Activated CD8-positive, alpha-beta memory T cell treated with anti-CD3 and anti-CD28 coated beads, Interleukin-2, amount 50 U/mL, for 48 hours (primary cell): ENCODE data around the gene LIX1.
"Not testable (repeated sequence)": the region's sequence is repeated elsewhere in the genome, so short reads cannot be mapped to it uniquely, and the experiment has no call there.

Experiments
- DNase-seq: peaks from one replicate; pipeline ENCODE4 v3.0.0-alpha.2; 2020

The LIX1 gene

DNA sequence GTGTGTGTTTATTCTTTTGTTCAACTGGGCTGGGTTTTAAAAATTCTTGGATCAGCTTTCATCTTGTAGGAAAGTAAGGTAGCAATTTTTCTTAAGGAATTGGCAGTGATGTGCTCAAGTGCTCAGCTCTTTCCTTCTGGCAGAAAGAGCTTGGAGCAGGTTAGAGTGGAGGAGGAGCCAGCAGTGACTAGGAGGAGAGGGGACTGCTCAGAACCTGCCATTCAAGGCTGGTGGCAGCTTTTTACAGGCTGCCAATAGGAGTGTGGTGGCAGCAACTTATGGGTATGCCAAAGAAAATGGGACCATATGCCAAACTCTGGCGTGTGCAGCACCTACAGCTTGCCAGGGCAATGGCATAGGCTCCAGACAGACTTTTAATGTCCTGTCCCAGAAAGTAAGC, 2.2 kb downstream of the LIX1 start:
- not testable (repeated sequence) for DNase-seq

DNA sequence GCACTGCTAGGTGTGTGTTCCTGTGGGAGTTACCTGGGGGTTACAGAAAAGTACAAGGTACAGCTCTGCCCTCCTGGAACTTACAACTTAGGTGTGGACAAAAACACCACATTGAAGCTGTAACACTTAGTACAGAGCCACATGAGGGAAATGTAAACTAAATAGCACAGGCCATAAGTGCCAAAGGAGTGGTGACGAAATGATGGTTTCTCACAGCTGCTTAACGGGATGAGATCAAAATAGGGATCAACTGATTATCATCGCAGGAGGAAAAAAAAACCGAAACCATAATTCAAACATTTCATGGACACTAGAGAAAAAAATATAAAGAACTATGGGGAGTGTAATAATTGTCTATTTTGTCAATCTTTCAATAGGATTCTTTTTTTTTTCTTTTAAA, 5.9 kb downstream of the LIX1 start:
- DNase-seq = no peak

DNA sequence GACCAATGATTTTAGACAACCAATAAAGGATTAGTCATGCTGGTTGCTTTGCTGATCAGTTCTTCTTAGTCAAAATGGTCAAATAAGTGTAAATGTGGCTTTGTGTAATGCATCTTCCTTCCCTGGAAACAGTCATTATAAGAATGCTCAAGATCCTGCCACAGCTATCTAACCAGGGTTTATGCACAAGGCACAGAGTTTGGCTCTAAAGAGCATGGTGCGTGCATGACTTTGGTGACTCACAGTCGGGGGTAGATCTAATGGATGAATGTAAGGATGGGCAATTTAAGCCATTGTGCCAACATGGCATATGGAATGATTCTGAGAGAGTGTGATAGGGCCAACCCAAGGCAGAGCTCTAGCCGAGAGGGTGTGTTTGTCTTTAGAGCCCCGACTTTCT, 6.5 kb downstream of the LIX1 start:
- no peak for DNase-seq

DNA sequence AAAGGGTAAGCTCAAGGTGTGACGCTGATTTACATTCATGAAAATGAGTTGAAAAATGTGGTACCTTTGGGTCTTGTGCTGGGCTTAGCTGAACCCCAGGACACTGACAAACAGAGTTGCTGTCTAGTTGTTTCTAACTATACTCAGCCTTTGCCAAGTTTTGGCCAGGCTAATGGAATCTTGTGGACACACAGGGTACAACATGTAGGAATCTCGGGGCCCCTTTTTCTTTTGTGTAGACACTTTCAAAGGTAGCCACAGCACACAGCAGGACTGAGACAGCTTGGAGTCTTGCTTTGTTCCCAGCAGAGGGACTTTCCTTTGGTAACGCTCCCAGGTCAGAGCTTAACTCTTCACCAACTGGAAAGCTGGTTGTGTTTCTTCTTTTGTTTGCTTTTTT, 7.8 kb downstream of the LIX1 start:
- DNase-seq = no peak

DNA sequence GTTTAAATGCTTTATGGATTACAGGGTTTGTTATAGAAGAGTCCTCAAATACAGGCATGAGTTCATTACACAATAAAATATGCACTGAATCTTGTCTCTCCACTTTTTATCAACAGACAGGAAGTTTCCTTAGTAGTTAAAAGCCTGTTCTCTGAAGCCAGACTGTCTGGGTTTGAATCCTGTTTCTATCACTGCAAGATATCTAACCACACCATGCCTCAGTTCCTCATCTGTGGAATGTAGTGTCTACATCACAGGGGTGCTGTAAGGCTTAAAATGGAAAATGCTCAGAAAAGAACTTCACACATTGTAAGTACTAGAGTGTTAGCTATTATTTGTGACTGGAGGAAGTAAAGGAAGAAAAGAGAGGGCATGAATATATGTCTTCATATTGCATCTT, 9.3 kb downstream of the LIX1 start:
- no peak for DNase-seq

DNA sequence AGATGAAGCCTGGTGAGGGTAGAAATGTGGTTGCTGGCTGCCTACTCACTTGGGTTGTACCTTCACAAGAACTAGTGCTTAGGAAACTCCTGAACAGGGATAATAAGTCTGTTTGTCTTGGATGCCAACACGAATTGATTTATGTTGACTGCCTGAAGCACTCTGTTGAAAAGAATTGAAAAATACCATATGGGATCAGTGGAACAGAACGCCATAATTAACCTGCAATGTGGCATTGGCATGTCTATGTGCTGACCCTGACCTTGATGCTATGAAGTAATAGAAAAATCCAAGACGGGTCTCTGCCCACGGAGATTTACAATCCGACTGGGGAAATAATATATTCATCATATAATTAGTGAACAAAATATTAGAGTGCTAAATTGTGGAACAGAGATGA, 10.5 kb downstream of the LIX1 start:
- DNase-seq = no peak

DNA sequence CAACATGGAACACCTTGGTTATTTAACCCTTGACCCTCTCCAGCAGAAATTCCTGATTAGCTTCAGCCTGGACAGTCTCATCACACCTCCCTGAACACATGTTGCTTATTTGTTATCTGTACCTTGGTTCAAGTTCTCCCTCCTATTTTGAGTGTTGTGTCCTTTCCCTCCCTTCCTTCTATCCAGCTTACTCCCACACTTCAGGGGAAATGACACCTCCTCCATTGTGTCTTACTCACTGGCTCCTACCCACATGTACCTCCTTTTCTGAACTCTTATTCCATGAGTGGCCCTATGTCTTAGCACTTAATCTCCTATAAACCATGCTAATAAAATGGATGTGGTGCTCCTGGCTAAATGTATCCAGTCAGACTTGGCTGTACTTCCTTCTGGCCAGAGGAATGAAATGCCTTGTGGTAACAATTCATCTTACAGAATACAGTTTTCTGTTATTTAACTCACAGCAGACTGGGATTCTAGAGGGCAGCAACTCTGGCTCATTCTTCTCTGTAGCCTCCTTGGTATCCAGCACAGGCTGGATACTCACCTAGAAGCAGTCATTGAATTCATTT, 11.2 kb downstream of the LIX1 start:
- no peak for DNase-seq

DNA sequence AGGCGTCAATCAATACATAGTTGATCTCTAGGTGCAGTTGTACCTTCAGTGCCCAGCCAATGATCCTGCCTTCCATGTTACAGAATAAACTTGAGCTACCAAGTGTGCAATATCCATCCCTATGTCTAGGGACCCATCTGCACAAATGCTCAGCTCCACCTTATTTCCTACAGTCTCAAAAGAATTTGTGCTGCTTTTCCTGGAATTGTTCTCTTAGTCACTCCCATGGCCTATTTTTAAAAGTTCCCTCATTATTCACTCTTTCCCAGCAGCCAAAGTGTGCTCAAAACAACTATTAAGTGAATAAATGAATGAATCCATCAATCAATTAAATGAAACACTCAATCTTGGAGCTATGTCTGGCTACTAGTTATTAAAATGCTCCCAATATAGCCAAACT, 14.7 kb downstream of the LIX1 start:
- no peak for DNase-seq

DNA sequence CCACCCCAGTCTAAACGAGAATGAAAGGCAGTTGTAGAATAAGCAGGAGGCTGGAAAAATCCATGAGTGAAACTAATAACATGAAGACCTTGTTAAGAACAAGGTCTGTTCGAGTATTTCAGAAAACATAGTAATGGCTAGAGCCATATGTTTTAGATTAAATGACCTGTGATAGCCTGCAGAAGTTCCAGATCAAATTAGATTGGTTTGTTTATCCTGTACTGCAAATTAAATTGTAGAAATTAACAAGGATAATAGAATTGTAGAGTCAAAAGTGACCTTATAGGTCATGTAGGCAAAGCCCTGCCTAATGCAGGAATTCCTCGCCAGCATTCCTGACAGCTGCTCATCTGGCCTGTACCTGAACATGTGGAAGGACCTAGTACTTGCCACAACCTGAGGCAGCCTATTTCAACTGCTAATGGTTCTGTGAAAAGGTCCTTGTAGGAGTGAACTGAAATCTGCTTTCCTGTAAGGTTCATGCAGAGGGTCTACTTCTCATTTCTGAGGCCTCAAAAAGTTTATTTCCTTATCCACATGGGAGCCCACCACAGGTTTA, 17.2 kb downstream of the LIX1 start:
- no peak for DNase-seq

DNA sequence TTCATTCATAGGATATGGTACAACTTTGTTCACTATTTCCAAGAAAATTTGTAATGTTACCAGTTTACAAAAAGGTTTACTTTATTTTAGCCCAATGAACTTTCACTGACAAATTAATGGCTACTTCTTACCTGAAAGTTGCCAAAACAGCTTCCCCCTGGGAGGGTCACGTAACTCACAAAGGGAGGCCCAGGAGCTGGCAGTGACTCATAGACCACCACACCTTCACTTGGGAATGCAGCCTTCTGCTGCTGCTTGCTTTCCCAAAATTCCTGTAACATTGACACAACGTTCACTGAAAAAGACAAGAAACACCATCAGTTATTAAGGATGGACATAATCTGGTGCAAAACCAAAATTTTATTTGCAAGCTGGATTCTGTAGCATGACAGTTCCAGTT, 18.1 kb downstream of the LIX1 start:
- DNase-seq = no peak

DNA sequence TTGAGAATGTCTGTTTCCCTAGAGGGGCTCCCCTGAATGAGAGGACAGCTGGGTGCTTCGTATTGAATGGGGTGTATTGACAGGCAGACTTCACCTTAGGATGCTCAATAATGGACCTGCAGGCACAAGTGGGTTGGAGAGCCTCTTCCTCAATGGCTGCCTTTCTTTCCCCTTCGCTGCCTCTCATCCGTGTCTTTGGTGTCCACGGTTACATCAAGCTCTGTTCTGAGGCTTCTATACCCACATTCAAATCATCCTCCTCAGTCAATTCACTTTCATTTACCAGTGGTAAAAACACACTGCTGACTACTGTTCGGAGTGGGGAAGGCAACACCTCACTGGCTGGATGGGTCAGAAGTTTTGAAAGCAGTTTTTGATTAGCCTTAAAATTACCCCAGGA, 20.6 kb downstream of the LIX1 start:
- DNase-seq = no peak

DNA sequence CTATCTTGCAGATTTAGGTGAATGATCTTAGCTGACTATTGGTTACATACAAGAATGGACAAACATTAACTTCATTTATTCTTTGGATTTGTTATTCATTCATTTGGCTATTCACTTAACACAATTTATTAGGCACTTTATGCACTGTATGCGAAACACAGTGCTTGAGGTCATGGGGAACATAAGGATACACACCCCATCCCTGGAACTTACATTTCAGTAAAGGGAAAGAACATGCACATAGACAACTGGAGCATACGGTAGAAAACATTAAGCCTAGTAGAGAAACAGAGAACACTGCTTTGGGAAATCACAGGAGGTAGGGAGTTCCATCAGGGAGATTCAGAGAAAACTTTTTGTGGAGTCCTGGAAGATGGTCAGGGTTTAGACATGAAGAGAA, 22.2 kb downstream of the LIX1 start:
- no peak for DNase-seq

DNA sequence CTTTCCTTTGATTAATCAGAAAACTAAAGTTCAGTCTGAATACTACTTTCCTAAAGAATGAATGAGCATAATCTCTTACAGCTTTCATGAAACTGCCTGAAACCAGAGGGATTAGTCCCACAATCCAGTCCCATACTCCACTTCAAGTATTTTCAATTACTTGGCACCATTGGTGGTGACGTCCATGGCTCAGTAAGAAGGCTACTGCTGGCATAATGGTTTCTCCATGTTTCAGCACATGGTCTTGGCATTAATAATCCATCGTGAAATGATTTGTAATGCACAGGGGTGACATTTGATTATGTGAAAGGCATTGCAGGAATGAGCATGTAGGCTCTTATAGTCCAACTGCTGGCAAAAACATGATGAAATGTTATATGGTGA, 23.4 kb downstream of the LIX1 start:
- no peak for DNase-seq

DNA sequence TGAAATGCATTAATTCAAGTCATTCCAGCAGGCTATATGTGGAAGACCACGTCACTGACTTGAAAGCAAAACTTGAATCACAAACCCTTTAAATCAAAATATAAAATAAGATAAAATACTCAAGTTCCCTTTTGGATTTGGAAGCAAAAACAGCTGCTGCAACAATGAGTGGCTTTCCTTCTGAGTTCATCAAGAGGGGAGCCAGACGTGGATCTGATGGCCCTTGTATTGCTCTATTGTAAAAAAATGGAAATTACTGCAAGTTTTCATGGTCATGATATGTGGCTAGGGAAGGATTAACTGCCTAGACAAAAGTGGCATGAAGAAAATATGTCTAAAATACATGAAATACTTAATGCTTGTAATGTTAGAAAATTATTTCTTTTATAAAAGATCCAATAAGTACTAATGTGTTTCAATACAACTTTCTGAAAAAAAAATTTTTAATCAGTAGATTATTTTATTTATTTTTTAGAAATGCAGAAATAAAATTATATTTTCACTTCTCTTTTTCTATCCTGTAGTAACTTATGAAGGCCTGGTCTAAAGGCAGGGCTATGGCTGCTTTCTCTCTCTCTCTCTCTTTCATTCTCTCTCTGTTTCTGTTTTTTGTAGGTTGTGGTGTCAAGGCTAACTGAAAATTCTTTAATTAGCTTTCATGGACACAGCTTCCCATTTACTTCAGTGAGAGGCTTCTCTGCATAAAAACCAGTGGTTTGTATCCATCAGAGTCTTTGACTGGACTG, 24.0 kb downstream of the LIX1 start:
- no peak for DNase-seq

DNA sequence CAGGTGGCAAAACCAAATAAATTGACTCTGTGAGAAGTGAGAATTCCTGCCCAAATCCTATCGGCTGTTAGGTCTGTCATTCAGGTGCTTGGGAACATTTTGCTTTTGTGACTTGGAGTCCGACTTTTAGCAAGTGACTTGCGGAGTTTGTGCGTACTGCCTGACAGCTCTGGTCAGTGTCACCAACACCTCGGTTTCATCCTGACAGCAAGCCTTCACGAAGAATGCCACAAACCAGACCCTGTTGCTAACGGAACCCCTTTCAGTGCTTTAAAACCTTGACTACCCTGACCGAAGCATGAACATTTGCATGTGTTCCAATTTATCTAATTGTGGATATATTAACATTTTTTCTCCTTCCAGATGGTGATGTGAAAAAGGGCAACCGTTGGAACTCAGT, 26.5 kb downstream of the LIX1 start:
- no peak for DNase-seq

DNA sequence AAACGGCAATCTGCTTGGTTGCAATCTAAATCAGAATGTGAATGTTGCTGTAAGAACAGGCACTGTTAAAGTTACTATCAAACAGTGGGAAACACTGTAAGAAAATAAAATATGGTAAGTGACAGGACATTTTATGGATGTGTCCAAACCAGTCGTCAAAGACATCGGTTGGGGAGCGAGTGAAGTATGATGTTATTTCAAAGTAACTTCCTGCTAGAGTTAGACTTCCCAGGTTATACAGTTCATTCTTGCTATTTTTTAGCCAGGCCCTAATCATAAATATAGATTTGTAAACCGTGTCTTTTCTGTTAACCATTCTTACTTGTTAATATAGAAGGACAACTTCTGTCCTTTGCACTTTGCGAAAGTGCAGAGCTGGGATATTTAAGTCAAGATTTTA, 30.2 kb downstream of the LIX1 start:
- DNase-seq = no peak

DNA sequence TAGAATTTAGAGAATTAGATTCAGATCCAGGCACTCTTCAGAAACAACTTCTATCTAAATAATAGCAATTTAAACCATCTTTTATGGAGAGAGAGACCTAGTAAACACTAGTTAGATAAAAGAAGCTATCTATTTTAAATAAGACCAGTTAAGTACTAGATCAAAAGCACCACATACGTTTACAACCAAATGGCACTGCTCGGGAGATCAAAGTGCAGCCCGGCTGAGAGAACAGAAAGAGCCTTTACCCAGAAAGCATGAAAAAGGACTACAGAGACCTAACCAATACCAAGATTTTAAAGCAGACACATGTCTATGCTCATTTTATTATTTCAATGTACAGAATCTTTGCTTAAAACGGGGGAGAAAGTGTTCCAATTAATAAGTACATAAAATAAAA, 30.8 kb downstream of the LIX1 start:
- DNase-seq = no peak

DNA sequence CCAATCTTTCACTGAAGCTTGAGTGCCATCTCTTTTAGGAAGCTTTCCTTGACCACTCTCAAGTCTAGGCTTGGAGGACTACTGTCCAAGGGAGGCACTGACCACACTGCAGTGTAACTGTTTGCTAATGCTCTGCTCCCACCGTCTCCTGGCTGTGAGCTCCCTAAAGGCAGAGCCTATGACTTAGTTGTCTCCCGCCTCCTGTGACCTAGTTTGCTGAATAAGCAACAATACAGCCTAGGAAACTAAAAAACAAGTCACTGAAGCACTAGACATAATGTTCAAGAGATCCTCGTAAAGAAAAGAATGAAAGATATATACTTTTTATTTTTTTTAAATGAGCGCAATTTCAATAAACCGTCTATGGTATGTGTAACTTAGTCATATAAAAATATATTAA, 31.4 kb downstream of the LIX1 start:
- DNase-seq = no peak

DNA sequence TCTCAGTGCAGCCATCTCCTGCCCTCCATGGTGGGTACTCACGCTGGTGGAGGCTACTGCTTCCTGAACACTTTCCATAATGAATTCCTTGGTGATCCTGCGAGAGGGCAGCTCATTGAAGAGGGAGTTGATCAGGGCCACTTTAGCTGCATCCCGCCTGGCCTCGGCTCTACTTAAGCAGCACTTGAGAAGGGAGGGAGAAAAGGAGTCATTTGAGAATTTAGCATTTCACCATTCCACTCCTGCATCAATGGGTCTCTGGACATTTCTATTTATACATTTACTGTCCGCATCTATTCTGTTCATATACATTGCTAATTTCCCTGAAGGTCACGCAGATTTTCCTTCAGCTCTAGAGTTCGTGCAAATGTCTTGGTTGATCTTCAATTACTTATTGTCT, 35.1 kb downstream of the LIX1 start:
- DNase-seq = no peak

DNA sequence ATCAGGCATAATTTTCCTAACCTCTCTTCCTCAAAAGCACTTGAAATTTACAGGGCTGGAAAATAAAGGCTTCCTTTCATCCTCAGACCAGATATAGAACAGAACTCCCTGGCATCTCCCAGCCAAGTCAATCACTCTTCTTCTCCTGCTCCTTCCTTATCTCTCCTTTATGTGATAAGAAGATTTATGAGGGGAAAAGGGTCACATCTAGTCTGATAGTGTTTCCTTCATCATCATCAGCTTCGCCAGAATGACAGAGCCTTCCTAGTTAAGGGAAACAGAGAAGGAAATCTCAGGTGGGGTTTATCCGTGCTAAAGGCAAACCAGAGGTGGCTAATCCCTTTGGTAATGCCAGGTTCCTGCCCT, 36.2 kb downstream of the LIX1 start:
- no peak for DNase-seq

DNA sequence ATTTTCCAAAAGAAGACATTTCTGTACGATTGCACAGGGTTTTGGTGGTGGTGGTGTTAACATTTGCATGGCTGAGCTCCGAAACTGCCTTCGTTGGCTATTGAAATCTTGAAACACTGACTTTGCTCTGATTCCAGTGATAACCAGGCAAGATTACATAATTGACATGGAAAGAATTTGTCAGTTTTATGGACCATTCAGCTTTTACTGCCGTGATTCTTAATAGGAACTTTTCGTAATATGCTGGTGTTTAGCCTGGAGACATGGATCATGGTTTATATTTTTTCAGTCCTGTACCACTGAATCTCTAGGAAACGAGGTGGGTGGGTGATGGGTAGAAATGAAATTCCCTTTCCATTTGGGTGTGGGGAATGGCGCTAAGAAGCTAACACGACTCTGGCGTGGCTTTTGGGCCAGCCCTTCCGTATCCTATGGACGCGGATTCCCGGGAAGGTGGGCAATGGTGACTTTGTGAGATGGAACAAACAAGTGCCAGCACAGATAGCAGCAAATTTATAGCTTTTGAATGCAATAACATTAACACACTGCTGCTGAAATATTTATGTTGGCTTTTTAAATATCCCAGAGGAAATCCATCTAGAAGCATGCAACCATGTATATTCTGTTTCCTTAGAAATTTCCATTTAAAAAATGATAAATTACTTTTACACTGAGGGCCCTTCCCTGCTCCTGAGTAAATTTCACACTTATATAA, 36.8 kb downstream of the LIX1 start:
- DNase-seq = no peak

DNA sequence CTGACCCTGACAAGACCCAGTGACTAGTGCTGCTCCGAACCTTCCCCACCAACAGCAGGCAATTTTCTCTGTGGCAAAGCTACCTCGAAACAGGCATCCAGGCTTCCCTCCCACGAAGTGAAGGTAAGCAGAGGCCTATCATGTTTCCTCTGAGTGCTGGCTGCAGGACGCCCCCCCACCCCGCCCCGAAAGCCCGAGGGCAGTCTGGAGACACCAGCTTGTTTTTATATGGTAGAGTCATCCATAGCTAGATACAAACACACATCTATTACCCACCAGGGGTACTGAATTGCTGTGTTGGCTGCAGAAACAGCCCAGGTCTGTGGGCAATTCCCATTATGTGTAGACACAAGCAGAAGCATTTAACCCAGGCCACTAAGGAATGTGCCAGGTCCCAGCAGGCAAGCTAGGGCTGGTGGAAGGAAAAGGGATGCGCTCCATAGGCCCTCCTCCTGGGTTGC, 40.4 kb downstream of the LIX1 start:
- DNase-seq = no peak

DNA sequence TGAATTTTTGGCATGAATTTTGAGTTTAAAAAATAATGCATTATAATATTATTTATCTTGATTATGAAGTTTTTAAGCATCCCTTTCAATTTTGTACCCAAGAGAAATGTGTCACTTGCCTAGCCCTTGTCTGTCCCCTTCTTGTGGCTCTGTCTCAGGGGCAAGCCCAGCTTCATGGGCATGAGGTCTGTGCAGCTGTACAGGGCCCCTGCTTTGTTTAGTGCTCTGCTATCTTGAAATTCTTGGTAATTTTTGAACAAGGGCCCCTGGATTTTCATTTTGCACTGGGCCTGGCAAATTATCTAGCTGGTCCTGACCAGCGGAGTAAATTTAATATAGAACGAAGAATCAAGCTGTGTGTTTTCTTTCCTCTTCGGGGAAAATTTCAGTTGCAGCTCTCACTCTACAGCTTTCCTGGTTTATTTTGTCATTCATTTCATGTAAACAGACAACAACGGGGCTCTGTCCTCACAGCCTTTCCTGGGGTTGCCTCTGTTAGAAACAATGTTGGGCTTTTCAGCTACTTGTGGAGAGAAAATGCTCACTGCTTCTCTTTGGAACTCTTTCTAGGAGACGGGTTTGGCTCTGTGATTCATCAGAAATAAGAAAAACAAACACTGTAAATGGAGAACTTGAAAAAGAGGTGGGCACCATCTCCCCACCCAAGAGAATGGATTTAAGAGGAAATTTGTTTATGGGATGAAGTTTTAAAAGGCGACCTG, 41.1 kb downstream of the LIX1 start:
- no peak for DNase-seq

DNA sequence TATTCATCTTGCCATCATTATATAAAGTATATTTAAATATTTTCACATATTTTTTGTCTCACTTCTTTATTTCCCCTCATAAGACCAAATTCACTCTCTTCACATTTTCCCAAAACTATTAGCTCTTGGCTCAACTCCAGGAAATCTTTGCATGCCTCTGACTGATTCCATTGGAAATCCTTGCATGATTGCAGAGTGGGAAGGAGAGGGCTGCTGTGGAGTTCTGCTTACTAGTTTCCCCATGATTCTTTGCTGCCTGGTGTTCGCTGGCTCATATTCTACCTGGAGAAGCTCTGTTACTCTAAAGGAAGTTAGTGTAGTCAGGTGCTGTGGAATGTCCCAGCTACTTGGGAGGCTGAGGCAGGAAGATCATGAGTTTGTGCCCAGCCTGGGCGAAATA, 41.9 kb downstream of the LIX1 start:
- DNase-seq = no peak
